ENCODE results near the gene EXOC6.

Gene EXOC6

DNA sequence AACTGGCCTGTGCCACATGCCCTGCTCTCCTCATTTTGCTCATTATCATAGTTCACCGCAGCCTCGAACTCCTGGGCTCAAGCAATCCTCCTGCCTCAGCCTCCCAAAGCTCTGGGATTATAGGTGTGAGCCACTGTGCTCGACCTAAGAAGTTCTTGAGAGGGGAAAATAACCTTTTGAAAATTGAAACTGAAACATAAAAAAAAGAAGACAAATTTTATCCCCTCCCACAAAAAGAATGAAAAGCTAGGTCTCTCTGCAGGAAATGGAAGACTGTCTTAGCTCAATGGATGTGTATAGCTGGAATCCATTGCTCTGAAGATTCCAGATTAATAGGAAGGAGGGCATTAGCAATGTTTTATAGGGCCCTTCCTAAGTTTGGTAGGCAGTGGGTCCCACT lies 2.0 kb upstream of the EXOC6 start:
- DNase-seq (ENCODE audit: insufficient read length, low spot score) (no peak), FAIRE-seq (no peak)
- TF ChIP-seq, protein P1, sequence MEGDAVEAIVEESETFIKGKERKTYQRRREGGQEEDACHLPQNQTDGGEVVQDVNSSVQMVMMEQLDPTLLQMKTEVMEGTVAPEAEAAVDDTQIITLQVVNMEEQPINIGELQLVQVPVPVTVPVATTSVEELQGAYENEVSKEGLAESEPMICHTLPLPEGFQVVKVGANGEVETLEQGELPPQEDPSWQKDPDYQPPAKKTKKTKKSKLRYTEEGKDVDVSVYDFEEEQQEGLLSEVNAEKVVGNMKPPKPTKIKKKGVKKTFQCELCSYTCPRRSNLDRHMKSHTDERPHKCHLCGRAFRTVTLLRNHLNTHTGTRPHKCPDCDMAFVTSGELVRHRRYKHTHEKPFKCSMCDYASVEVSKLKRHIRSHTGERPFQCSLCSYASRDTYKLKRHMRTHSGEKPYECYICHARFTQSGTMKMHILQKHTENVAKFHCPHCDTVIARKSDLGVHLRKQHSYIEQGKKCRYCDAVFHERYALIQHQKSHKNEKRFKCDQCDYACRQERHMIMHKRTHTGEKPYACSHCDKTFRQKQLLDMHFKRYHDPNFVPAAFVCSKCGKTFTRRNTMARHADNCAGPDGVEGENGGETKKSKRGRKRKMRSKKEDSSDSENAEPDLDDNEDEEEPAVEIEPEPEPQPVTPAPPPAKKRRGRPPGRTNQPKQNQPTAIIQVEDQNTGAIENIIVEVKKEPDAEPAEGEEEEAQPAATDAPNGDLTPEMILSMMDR (IDR thresholded peaks at IDR 0.05; ENCODE audit: insufficient read depth, missing control alignments), result no peak

DNA sequence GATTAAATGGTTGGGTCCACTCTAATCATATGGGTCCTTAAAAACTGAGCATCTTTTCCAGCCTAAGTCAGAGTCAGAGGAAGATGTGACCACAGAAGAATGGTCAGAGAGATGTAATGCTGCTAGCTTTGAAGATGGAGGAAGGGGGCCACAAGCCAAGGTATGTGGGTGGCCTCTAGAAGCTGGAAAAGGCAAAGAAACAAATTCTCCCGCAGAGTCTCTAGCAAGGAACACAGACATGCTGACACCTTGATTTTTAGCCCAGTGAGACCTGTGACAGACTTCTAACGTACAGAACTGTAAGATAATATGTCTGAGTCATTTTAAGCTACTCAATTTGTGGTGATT lies 1.5 kb upstream of the EXOC6 start:
- TF ChIP-seq, protein P1 (IDR thresholded peaks at IDR 0.05; ENCODE audit: insufficient read depth, missing control alignments), result no peak
- FAIRE-seq, result no peak
- no peak for DNase-seq (ENCODE audit: insufficient read length, low spot score)

GRCh38 chr10:92847202-92847864 lies 987 bp upstream of the EXOC6 start:
- no peak for FAIRE-seq
- TF ChIP-seq, protein P1 (IDR thresholded peaks at IDR 0.05; ENCODE audit: insufficient read depth, missing control alignments), result no peak
- DNase-seq (ENCODE audit: insufficient read length, low spot score), result no peak

DNA sequence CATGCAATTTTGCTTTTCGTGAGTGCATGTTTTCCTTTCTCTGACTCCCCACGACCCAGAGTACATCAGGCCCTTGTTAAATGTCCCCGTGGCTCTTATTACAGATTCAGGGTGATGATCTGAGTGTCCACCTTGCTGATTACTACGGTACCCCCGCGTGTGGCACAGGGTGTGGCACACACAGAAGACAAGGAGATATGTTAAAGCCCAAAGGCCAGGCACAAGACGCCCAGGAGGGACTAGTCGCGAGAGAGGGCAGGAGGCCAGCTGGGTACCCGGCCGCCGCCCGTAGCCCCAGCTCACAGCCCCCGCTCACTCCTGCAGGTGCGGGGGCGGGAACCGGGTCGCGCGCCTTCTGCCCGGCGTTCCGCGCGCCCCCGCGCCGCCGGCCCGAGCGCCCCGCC lies 281 bp upstream of the EXOC6 start:
- TF ChIP-seq, protein P1 (IDR thresholded peaks at IDR 0.05; ENCODE audit: insufficient read depth, missing control alignments), result no peak
- FAIRE-seq, result no peak
- no peak for DNase-seq (ENCODE audit: insufficient read length, low spot score)

DNA sequence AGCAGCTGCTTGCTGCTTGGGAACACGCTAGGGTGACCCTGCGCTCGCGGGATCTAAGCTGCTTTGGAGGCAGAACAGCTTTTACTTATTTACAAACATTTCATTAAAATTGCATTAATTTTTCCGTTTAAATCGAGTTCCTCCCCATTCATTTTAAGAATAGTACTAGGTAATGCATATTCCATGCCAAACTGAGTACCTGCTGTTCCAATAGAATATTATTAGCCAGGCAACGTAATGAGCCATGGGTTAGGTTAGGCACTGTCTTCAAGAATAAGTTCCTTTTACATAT lies 860 bp downstream of the EXOC6 start:
- DNase-seq (ENCODE audit: insufficient read length, low spot score) (no peak), FAIRE-seq (no peak)
- TF ChIP-seq, protein P1 (IDR thresholded peaks at IDR 0.05; ENCODE audit: insufficient read depth, missing control alignments), result no peak

DNA sequence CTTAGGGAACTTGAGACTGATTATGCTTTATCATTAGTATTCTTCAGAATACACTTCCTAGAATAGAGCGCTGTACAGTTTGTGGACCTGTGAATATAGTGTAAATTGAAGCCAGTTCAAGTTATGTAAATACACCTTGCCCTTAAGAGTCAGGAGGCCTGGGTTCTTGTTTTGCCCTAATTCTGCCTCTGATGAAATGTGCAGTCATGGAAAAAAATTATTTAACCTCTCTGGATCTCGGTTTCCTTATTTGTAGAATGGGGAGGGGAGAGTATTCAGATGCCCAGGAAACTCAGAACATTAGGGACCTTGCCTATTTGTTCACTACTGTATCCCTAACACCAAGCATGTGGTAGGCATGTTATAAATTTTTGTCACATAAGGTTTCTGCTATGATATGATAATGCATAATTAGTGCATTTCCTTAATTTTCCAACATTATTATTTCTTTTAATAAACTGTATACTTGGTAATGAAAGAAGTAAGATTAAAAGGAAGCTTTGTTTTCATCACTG lies 1.3 kb downstream of the EXOC6 start:
- no peak for DNase-seq (ENCODE audit: insufficient read length, low spot score)

GRCh38 chr10:92850185-92850584 lies 1.9 kb downstream of the EXOC6 start:
- TF ChIP-seq, protein P1 (IDR thresholded peaks at IDR 0.05; ENCODE audit: insufficient read depth, missing control alignments), result no peak
- DNase-seq (ENCODE audit: insufficient read length, low spot score) (no peak), FAIRE-seq (no peak)

More for the DNA sequence above, 1.3 kb downstream of the EXOC6 start:
- TF ChIP-seq, protein P1 (IDR thresholded peaks at IDR 0.05; ENCODE audit: insufficient read depth, missing control alignments), result no peak
- no peak for FAIRE-seq
